ENCODE results near the gene B4GALNT3.

DNA sequence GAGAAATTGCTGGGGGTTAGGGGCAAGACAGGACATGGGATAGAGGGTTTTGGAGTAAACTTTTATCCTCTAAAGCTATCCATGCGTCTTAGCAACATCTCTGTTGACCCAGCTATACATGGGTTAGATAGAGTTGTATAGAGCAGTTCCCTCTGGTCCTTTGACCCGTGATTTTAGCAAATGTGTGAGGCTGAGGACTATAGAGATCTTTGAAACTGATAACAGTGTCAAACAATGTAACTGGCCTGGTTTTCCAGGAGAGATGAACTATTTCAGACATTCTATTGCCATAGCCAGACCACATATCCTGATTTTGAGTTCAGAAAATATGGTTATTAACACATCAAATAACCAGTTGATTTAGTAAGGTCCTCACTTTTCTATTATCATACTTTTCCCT, 60.4 kb downstream of the B4GALNT3 start:
- no peak for TF ChIP-seq POLR2A (IDR thresholded peaks at IDR 0.05)
- TF ChIP-seq, protein P1, sequence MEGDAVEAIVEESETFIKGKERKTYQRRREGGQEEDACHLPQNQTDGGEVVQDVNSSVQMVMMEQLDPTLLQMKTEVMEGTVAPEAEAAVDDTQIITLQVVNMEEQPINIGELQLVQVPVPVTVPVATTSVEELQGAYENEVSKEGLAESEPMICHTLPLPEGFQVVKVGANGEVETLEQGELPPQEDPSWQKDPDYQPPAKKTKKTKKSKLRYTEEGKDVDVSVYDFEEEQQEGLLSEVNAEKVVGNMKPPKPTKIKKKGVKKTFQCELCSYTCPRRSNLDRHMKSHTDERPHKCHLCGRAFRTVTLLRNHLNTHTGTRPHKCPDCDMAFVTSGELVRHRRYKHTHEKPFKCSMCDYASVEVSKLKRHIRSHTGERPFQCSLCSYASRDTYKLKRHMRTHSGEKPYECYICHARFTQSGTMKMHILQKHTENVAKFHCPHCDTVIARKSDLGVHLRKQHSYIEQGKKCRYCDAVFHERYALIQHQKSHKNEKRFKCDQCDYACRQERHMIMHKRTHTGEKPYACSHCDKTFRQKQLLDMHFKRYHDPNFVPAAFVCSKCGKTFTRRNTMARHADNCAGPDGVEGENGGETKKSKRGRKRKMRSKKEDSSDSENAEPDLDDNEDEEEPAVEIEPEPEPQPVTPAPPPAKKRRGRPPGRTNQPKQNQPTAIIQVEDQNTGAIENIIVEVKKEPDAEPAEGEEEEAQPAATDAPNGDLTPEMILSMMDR (IDR thresholded peaks at IDR 0.05 in 4 of 5, conservative IDR thresholded peaks at IDR 0.05 in 1 of 5): no peak

Measured in gastrocnemius medialis (tissue), 4 donors.